Middle frontal gyrus (tissue), 1 donor: ENCODE results near the gene RASA3.

Experiments used
- DNase-seq: peaks from one replicate; pipeline ENCODE4 v3.0.0-alpha.2; 2015; ENCODE audit warnings: low spot score; ENCODE audit errors: extremely low spot score

Gene RASA3

GRCh38 chr13:113939129-113939943, 193.1 kb downstream of the RASA3 start:
- no peak for DNase-seq

GRCh38 chr13:113938716-113939115, 193.7 kb downstream of the RASA3 start:
- no peak for DNase-seq

GRCh38 chr13:113938246-113938645, 194.2 kb downstream of the RASA3 start:
- DNase-seq, result no peak

- DNase-seq, result no peak
Measured at GRCh38 chr13:113937527-113938180, 194.8 kb downstream of the RASA3 start.

GRCh38 chr13:113937073-113937472, 195.3 kb downstream of the RASA3 start:
- no peak for DNase-seq

- no peak for DNase-seq
Measured at GRCh38 chr13:113936166-113936965, 196.1 kb downstream of the RASA3 start.

GRCh38 chr13:113935001-113935844, 197.2 kb downstream of the RASA3 start:
- no peak for DNase-seq

- DNase-seq, result no peak
Measured at GRCh38 chr13:113934576-113934975, 197.8 kb downstream of the RASA3 start.

- no peak for DNase-seq
Measured at GRCh38 chr13:113933901-113934300, 198.5 kb downstream of the RASA3 start.

- DNase-seq, result no peak
Measured at GRCh38 chr13:113931841-113932459, 200.5 kb downstream of the RASA3 start.

- DNase-seq, result no peak
Measured at GRCh38 chr13:113930671-113931637, 201.5 kb downstream of the RASA3 start.

GRCh38 chr13:113929628-113930615, 202.5 kb downstream of the RASA3 start:
- no peak for DNase-seq

GRCh38 chr13:113928685-113929627, 203.5 kb downstream of the RASA3 start:
- DNase-seq, result no peak
